Measurements from ENCODE around the gene MACROD1.

GRCh38 chr11:63979426-63979825, 186.5 kb downstream of the MACROD1 start:
- TF ChIP-seq POLR2A (IDR thresholded peaks at IDR 0.05; ENCODE audit: low read depth, low read length): no peak
- no peak for TF ChIP-seq POLR2AphosphoS5 (IDR thresholded peaks at IDR 0.05; ENCODE audit: low read depth, low read length)
- TF ChIP-seq TAF1 (IDR thresholded peaks at IDR 0.05; ENCODE audit: low read depth, low read length): no peak
- TF ChIP-seq SPI1 (IDR thresholded peaks at IDR 0.05; ENCODE audit: low read depth, low read length): no peak
- no peak for TF ChIP-seq POU2F2 (IDR thresholded peaks at IDR 0.05; ENCODE audit: low read depth, low read length)
